Fibroblast of lung (primary cell): ENCODE data around the gene GHSR. TPM values are rescaled to one million over a fixed set of nuclear protein-coding genes. Genes with fewer than 3 reads are reported as not detected.

Experiments
- DNase-seq, 2 donors: peaks; one replicate each; pipeline versions ENCODE4 v3.0.0 to v3.0.0-alpha.2; 2010; ENCODE audit warnings: low read depth in 2 of 2
- H2AFZ ChIP-seq: 2 replicates; pipeline ENCODE4 v1.5.1; 2012; ENCODE audit warnings: low read length, control low read depth, inconsistent platforms
- H3K27ac ChIP-seq: 2 replicates; pipeline ENCODE4 v1.5.1; 2011; ENCODE audit warnings: low read length, control low read depth; ENCODE audit not compliant: insufficient read depth
- H3K27me3 ChIP-seq: 2 replicates; pipeline ENCODE4 v1.5.1; 2011; ENCODE audit warnings: mild to moderate bottlenecking, low read length; ENCODE audit not compliant: control insufficient read depth, insufficient read depth
- H3K36me3 ChIP-seq: 2 replicates; pipeline ENCODE4 v1.5.1; 2011; ENCODE audit warnings: low read length; ENCODE audit not compliant: control insufficient read depth, insufficient read depth
- H3K4me1 ChIP-seq: 2 replicates; pipeline ENCODE4 v1.5.1; 2011; ENCODE audit warnings: low read length; ENCODE audit not compliant: control insufficient read depth, insufficient read depth; ENCODE audit errors: extremely low read depth
- H3K4me2 ChIP-seq: 2 replicates; pipeline ENCODE4 v1.5.1; 2011; ENCODE audit warnings: low read length, control low read depth; ENCODE audit not compliant: insufficient read depth; ENCODE audit errors: extremely low read depth
- H3K4me3 ChIP-seq, 4 experiments: fragments of 200-600 bp in 1 of 4; sonication (generic) in 1 of 4; replicated peaks in 1 of 4; 2 replicates each; pipeline ENCODE4 v1.5.1; 2011 to 2016; ENCODE audit warnings: low read length in 4 of 4, low read depth in 3 of 4, mild to moderate bottlenecking in 3 of 4, control low read depth in 2 of 4, inconsistent platforms in 1 of 4, mixed read lengths in 1 of 4; ENCODE audit not compliant: insufficient read depth in 1 of 4; ENCODE audit errors: control extremely low read depth in 1 of 4
- H3K79me2 ChIP-seq: 2 replicates; pipeline ENCODE4 v1.5.1; 2012; ENCODE audit warnings: mild to moderate bottlenecking, low read length, inconsistent platforms; ENCODE audit not compliant: control insufficient read depth, insufficient read depth
- H3K9ac ChIP-seq: 2 replicates; pipeline ENCODE4 v1.5.1; 2011; ENCODE audit warnings: mild to moderate bottlenecking, low read length, control low read depth; ENCODE audit not compliant: insufficient read depth
- H3K9me3 ChIP-seq: 2 replicates; pipeline ENCODE4 v1.5.1; 2012; ENCODE audit warnings: low read depth, low read length; ENCODE audit not compliant: control insufficient read depth, insufficient read depth
- H4K20me1 ChIP-seq: 2 replicates; pipeline ENCODE4 v1.5.1; 2011; ENCODE audit warnings: low read length; ENCODE audit not compliant: control insufficient read depth, insufficient read depth; ENCODE audit errors: extremely low read depth
- CTCF ChIP-seq, 2 donors: IDR thresholded peaks in 1 of 2; conservative IDR thresholded peaks in 1 of 2; 1 replicate in 1 of 2; 2 replicates in 1 of 2; pipeline ENCODE4 v1.5.1; 2011 to 2012; ENCODE audit warnings: low read length in 2 of 2, control low read depth in 1 of 2, inconsistent platforms in 1 of 2, low read depth in 1 of 2, mild to moderate bottlenecking in 1 of 2
- EZH2 ChIP-seq: IDR thresholded peaks from 2 replicates; pipeline ENCODE4 v1.5.1; 2012; ENCODE audit warnings: low read length, control low read depth, mild to moderate bottlenecking; ENCODE audit errors: missing control alignments
- polyA plus RNA-seq, 2 donors: library from polyadenylated mRNA; depleted of rRNA in 1 of 2; stranded (reverse) in 1 of 2; unstranded in 1 of 2; fragments of >200 nt; gene quantifications; 2 replicates each; pipeline ENCODE4 v1.2.1, GENCODE V29; 2011 to 2012; ENCODE audit warnings: missing spikeins in 1 of 2
- total RNA-seq: library from RNA; depleted of rRNA; stranded (reverse); fragments of >200 nt; gene quantifications from 2 replicates; pipeline ENCODE4 v1.2.1, GENCODE V29; 2014

Gene GHSR
- total and polyA plus RNA-seq, 2 donors (not counting 1 experiment from before 2014, with no cell fraction given): not detected

GRCh38 chr3:172470588-172470987, 22.3 kb upstream of the GHSR start:
- no peaks in the 10 kb centered on the region for H3K27me3 ChIP-seq
- H3K4me3 ChIP-seq: no peak overlapping the region
- H3K9ac ChIP-seq: no peak overlapping the region
- no peaks in the 10 kb centered on the region for H3K4me1 ChIP-seq
- H3K9me3 ChIP-seq: no peaks in the 10 kb centered on the region
- no peaks in the 10 kb centered on the region for H3K36me3 ChIP-seq
- H4K20me1 ChIP-seq: no peaks in the 10 kb centered on the region
- no peak for DNase-seq
- H3K4me2 ChIP-seq: no peak overlapping the region
- no peaks in the 10 kb centered on the region for H3K79me2 ChIP-seq
- no peak overlapping the region for H2AFZ ChIP-seq
- H3K27ac ChIP-seq: no peak overlapping the region
- no peak for TF ChIP-seq CTCF (conservative IDR thresholded peaks at IDR 0.05 in 1 of 2, IDR thresholded peaks at IDR 0.05 in 1 of 2; ENCODE audit: low read depth in 1 of 2, low read length in 2 of 2)
- no peak for TF ChIP-seq EZH2

GRCh38 chr3:172467170-172467824, 19.0 kb upstream of the GHSR start:
- no peaks in the 10 kb centered on the region for H3K36me3 ChIP-seq
- DNase-seq: peak; percentile 6 to 81

GRCh38 chr3:172466553-172467130, 18.4 kb upstream of the GHSR start:
- no peaks in the 10 kb centered on the region for H3K36me3 ChIP-seq
- no peaks in the 10 kb centered on the region for H3K27me3 ChIP-seq
- H3K4me3 ChIP-seq: no peak overlapping the region
- TF ChIP-seq EZH2 (no peak), CTCF (conservative IDR thresholded peaks at IDR 0.05 in 1 of 2, IDR thresholded peaks at IDR 0.05 in 1 of 2; ENCODE audit: low read depth in 1 of 2, low read length in 2 of 2) (no peak)
- no peaks in the 10 kb centered on the region for H3K9me3 ChIP-seq
- no peak overlapping the region for H3K9ac ChIP-seq
- no peaks in the 10 kb centered on the region for H3K79me2 ChIP-seq
- no peaks in the 10 kb centered on the region for H4K20me1 ChIP-seq
- no peak overlapping the region for H3K27ac ChIP-seq
- no peak overlapping the region for H2AFZ ChIP-seq
- no peak overlapping the region for H3K4me2 ChIP-seq
- no peaks in the 10 kb centered on the region for H3K4me1 ChIP-seq
- no peak for DNase-seq

More at GRCh38 chr3:172467170-172467824, 19.0 kb upstream of the GHSR start:
- H3K4me3 ChIP-seq: no peak overlapping the region
- H3K9ac ChIP-seq: no peak overlapping the region
- no peak for TF ChIP-seq EZH2
- TF ChIP-seq CTCF (conservative IDR thresholded peaks at IDR 0.05 in 1 of 2, IDR thresholded peaks at IDR 0.05 in 1 of 2; ENCODE audit: low read depth in 1 of 2, low read length in 2 of 2): no peak
- no peaks in the 10 kb centered on the region for H3K27me3 ChIP-seq
- H3K4me1 ChIP-seq: no peaks in the 10 kb centered on the region
- no peaks in the 10 kb centered on the region for H4K20me1 ChIP-seq
- no peak overlapping the region for H2AFZ ChIP-seq
- H3K27ac ChIP-seq: no peak overlapping the region
- no peaks in the 10 kb centered on the region for H3K79me2 ChIP-seq
- no peak overlapping the region for H3K4me2 ChIP-seq
- H3K9me3 ChIP-seq: no peaks in the 10 kb centered on the region
